Body of pancreas (tissue), 4 donors: Measurements from ENCODE around the gene TNNT1. TPM values are rescaled to one million over a fixed set of nuclear protein-coding genes. Genes with fewer than 3 reads are reported as not detected.

Source experiments
- ATAC-seq: fragments of 150-250 bp; one replicate; pipeline ENCODE4 v1.9.1; 2016
- DNase-seq, 4 donors: peaks; one replicate each; pipeline ENCODE4 v3.0.0-alpha.2; 2019
- H3K27ac ChIP-seq, 4 donors: fragments of 200-600 bp; sonication (generic); 1 replicate in 3 of 4; 2 replicates in 1 of 4; pipeline versions ENCODE4 v1.5.1 to v1.6.1; 2016 to 2019; ENCODE audit warnings: mild to moderate bottlenecking in 1 of 4, mixed read lengths in 1 of 4, moderate library complexity in 1 of 4
- H3K27me3 ChIP-seq, 2 donors: fragments of 200-600 bp; sonication (generic); one replicate each; pipeline ENCODE4 v1.6.0; 2016; ENCODE audit warnings: mild to moderate bottlenecking in 1 of 2
- H3K36me3 ChIP-seq, 2 donors: fragments of 200-600 bp; sonication (generic); replicated peaks in 1 of 2; 2 replicates each; pipeline ENCODE4 v1.5.1; 2016; ENCODE audit warnings: low read depth in 2 of 2; ENCODE audit not compliant: insufficient read depth in 1 of 2
- H3K4me1 ChIP-seq: fragments of 200-600 bp; sonication (generic); one replicate; pipeline ENCODE4 v1.6.0; 2016
- H3K4me3 ChIP-seq, 2 donors: fragments of 200-600 bp; sonication (generic); 1 replicate in 1 of 2; 2 replicates in 1 of 2; pipeline ENCODE4 v1.5.1; 2016 to 2019
- H3K9me3 ChIP-seq, 3 donors: fragments of 200-600 bp; sonication (generic); 1 replicate in 2 of 3; 2 replicates in 1 of 3; pipeline ENCODE4 v1.5.1; 2016
- CTCF ChIP-seq, 7 experiments: fragments of 450-650 bp in 4 of 7; fragments of 200-600 bp in 3 of 7; sonication (generic) in 3 of 7; IDR thresholded peaks; one replicate each; pipeline ENCODE4 v1.5.1; 2016 to 2019; ENCODE audit warnings: antibody characterized with exemption in 7 of 7
- POLR2A ChIP-seq, 3 donors: fragments of 450-650 bp; IDR thresholded peaks; one replicate each; pipeline ENCODE4 v1.6.1; 2016; ENCODE audit warnings: antibody characterized with exemption in 3 of 3, mild to moderate bottlenecking in 2 of 3
- WGBS, 2 donors: methylation state at CpG; one replicate each; pipeline ENCODE4 v1.1.5; 2017; 5-methylcytosine and 5-hydroxymethylcytosine counted together
- intact Hi-C: fragments of 100-400 bp; cut with DNase I; formaldehyde crosslinking; loops from one replicate; pipeline ENCODE4 v1.15.1; 2023
- total RNA-seq, 2 donors: library from RNA; depleted of rRNA; stranded (reverse); fragments of >200 nt; gene quantifications; one replicate each; pipeline ENCODE4 v1.1.0, GENCODE V29; 2016

Gene TNNT1
- total RNA-seq, 2 donors from 2014 or later, result not detected

- H3K4me3 ChIP-seq, result no peak overlapping the region
- H3K4me1 ChIP-seq, result no peaks in the 10 kb centered on the region
- intact Hi-C loops, result no loop called here
- TF ChIP-seq POLR2A (IDR thresholded peaks at IDR 0.05) (no peak), CTCF (IDR thresholded peaks at IDR 0.05) (no peak)
- H3K9me3 ChIP-seq, result no peaks in the 10 kb centered on the region
- ATAC-seq, result no peak
- DNase-seq, result no peak
- no peaks in the 10 kb centered on the region for H3K27me3 ChIP-seq
- H3K36me3 ChIP-seq, result no peaks in the 10 kb centered on the region
- no peak overlapping the region for H3K27ac ChIP-seq
- WGBS, 2 donors, result 82% methylated on average over 12 of the region's 12 CpGs
These were observed 44.5 kb upstream of the TNNT1 start for GRCh38 chr19:55193481-55193880.

GRCh38 chr19:55189403-55189835, 40.4 kb upstream of the TNNT1 start:
- WGBS, 2 donors, result 63 to 66% methylated on average over 15 of the region's 15 CpGs
- DNase-seq (peak in 1 of 4 donors; percentile 44), ATAC-seq (peak; percentile 42)
- Histone ChIP-seq H3K27me3 (no peaks in the 10 kb centered on the region), H3K9me3 (no peaks in the 10 kb centered on the region), H3K36me3 (no peaks in the 10 kb centered on the region), H3K4me3 (no peak overlapping the region), H3K4me1 (no peaks in the 10 kb centered on the region), H3K27ac (no peak overlapping the region)
- intact Hi-C loops, result no loop called here
- no peak for TF ChIP-seq POLR2A (IDR thresholded peaks at IDR 0.05)
- no peak for TF ChIP-seq CTCF (IDR thresholded peaks at IDR 0.05)

GRCh38 chr19:55188625-55189024, 39.6 kb upstream of the TNNT1 start:
- no peak for DNase-seq
- 61 to 65% methylated on average over 8 of the region's 8 CpGs for WGBS, 2 donors
- no peak overlapping the region for H3K4me3 ChIP-seq
- no peaks in the 10 kb centered on the region for H3K4me1 ChIP-seq
- H3K27ac ChIP-seq, result no peak overlapping the region
- ATAC-seq, result no peak
- H3K36me3 ChIP-seq, result no peaks in the 10 kb centered on the region
- intact Hi-C loops, result no loop called here
- no peaks in the 10 kb centered on the region for H3K9me3 ChIP-seq
- TF ChIP-seq CTCF (IDR thresholded peaks at IDR 0.05), result no peak
- no peak for TF ChIP-seq POLR2A (IDR thresholded peaks at IDR 0.05)
- H3K27me3 ChIP-seq, result no peaks in the 10 kb centered on the region

- 66 to 71% methylated on average over 5 to 11 of the region's 12 CpGs for WGBS, 2 donors
These were observed 37.1 kb upstream of the TNNT1 start for GRCh38 chr19:55186080-55186479.

More at GRCh38 chr19:55186080-55186479, 37.1 kb upstream of the TNNT1 start:
- Histone ChIP-seq H3K4me1 (no peaks in the 10 kb centered on the region), H3K27me3 (peaks cover 0 to under 1% of the 10 kb centered on the region in 2 donors), H3K36me3 (no peaks in the 10 kb centered on the region), H3K4me3 (no peak overlapping the region), H3K9me3 (no peaks in the 10 kb centered on the region), H3K27ac (no peak overlapping the region)
- DNase-seq, result no peak
- intact Hi-C loops, result no loop called here
- no peak for ATAC-seq
- TF ChIP-seq CTCF (IDR thresholded peaks at IDR 0.05), result no peak
- TF ChIP-seq POLR2A (IDR thresholded peaks at IDR 0.05), result no peak
